NCI-H128 (cell line): ENCODE results near the gene DGKB.
"Not testable (repeated sequence)": the region's sequence is repeated elsewhere in the genome, so short reads cannot be mapped to it uniquely, and the experiment has no call there.

Experiments
- DNase-seq: peaks from one replicate; lab custom pipeline; 2025; ENCODE audit not compliant: unreplicated experiment; lab: John Stamatoyannopoulos, UW

The DGKB gene

GRCh38 chr7:14309432-14309831 lies 593.1 kb downstream of the DGKB start:
- DNase-seq: no peak

- DNase-seq: no peak
Measured at GRCh38 chr7:14305233-14305866, 597.2 kb downstream of the DGKB start.

- DNase-seq: no peak
Measured at GRCh38 chr7:14303536-14303935, 599.0 kb downstream of the DGKB start.

GRCh38 chr7:14294637-14295036 lies 607.9 kb downstream of the DGKB start:
- DNase-seq: no peak

GRCh38 chr7:14293434-14293833 lies 609.1 kb downstream of the DGKB start:
- DNase-seq: no peak

- no peak for DNase-seq
Measured at GRCh38 chr7:14292737-14293136, 609.8 kb downstream of the DGKB start.

- no peak for DNase-seq
Measured at GRCh38 chr7:14289957-14290356, 612.6 kb downstream of the DGKB start.

- no peak for DNase-seq
Measured at GRCh38 chr7:14288701-14289100, 613.9 kb downstream of the DGKB start.

GRCh38 chr7:14287398-14287797 lies 615.2 kb downstream of the DGKB start:
- DNase-seq: no peak

- DNase-seq: no peak
Measured at GRCh38 chr7:14286036-14286435, 616.5 kb downstream of the DGKB start.

GRCh38 chr7:14279065-14279871 lies 623.3 kb downstream of the DGKB start:
- not testable (repeated sequence) for DNase-seq

- DNase-seq: no peak
Measured at GRCh38 chr7:14275356-14275755, 627.2 kb downstream of the DGKB start.

- DNase-seq: no peak
Measured at GRCh38 chr7:14271441-14271840, 631.1 kb downstream of the DGKB start.

GRCh38 chr7:14270099-14270498 lies 632.5 kb downstream of the DGKB start:
- DNase-seq: no peak

- no peak for DNase-seq
Measured at GRCh38 chr7:14260011-14260410, 642.5 kb downstream of the DGKB start.

GRCh38 chr7:14258861-14259260 lies 643.7 kb downstream of the DGKB start:
- no peak for DNase-seq

GRCh38 chr7:14258441-14258840 lies 644.1 kb downstream of the DGKB start:
- no peak for DNase-seq

- DNase-seq: no peak
Measured at GRCh38 chr7:14252458-14252857, 650.1 kb downstream of the DGKB start.

GRCh38 chr7:14242175-14242574 lies 660.4 kb downstream of the DGKB start:
- DNase-seq: no peak

GRCh38 chr7:14236834-14237233 lies 665.7 kb downstream of the DGKB start:
- DNase-seq: no peak

- DNase-seq: no peak
Measured at GRCh38 chr7:14235056-14235455, 667.5 kb downstream of the DGKB start.

- no peak for DNase-seq
Measured at GRCh38 chr7:14233868-14234369, 668.6 kb downstream of the DGKB start.
